T47D (cell line): Measurements from ENCODE around the gene RBFOX1.

Experiments
- DNase-seq, 2 experiments: peaks; one replicate each; pipeline versions ENCODE4 v3.0.0 to v3.0.0-alpha.2; 2011 to 2012; ENCODE audit warnings: low read depth in 1 of 2, low spot score in 1 of 2
- JUND ChIP-seq: IDR thresholded peaks from 2 replicates; pipeline ENCODE4 v1.6.1; 2012; ENCODE audit warnings: low read depth
- in situ Hi-C: cut with HindIII; loops from 2 replicates; pipeline ENCODE4 v1.10.0; 2016; ENCODE audit warnings: low sequenced_read_pairs, low pct_unique_long_range_greater_than_20kb

The RBFOX1 gene

GRCh38 chr16:7340938-7341337 lies 8.3 kb downstream of the RBFOX1 start:
- no peak for DNase-seq
- in situ Hi-C loops, result no loop called here
- no peak for TF ChIP-seq JUND

- in situ Hi-C loops, result no loop called here
- no peak for TF ChIP-seq JUND
Observed at GRCh38 chr16:7342598-7342997, 10.0 kb downstream of the RBFOX1 start.

GRCh38 chr16:7343243-7343642 lies 10.6 kb downstream of the RBFOX1 start:
- in situ Hi-C loops, result no loop called here
- no peak for DNase-seq
- no peak for TF ChIP-seq JUND

More at GRCh38 chr16:7342598-7342997, 10.0 kb downstream of the RBFOX1 start:
- no peak for DNase-seq

- no peak for TF ChIP-seq JUND
- in situ Hi-C loops, result no loop called here
- DNase-seq, result no peak
Observed at GRCh38 chr16:7344830-7345780, 12.5 kb downstream of the RBFOX1 start.

GRCh38 chr16:7350806-7351205 lies 18.2 kb downstream of the RBFOX1 start:
- DNase-seq, result no peak
- no peak for TF ChIP-seq JUND
- in situ Hi-C loops, result no loop called here

- no peak for DNase-seq
- in situ Hi-C loops, result no loop called here
- no peak for TF ChIP-seq JUND
Observed at GRCh38 chr16:7351610-7352510, 19.2 kb downstream of the RBFOX1 start.

- in situ Hi-C loops, result no loop called here
- no peak for DNase-seq
- no peak for TF ChIP-seq JUND
Observed at GRCh38 chr16:7355758-7356157, 23.1 kb downstream of the RBFOX1 start.

GRCh38 chr16:7361416-7362129 lies 28.9 kb downstream of the RBFOX1 start:
- no peak for TF ChIP-seq JUND
- DNase-seq, result no peak
- in situ Hi-C loops, result no loop called here

GRCh38 chr16:7362231-7362630 lies 29.6 kb downstream of the RBFOX1 start:
- in situ Hi-C loops, result no loop called here

GRCh38 chr16:7363422-7364417 lies 31.1 kb downstream of the RBFOX1 start:
- no peak for TF ChIP-seq JUND
- in situ Hi-C loops, result no loop called here
- DNase-seq, result no peak

More at GRCh38 chr16:7362231-7362630, 29.6 kb downstream of the RBFOX1 start:
- TF ChIP-seq JUND, result no peak
- no peak for DNase-seq

GRCh38 chr16:7366041-7366440 lies 33.4 kb downstream of the RBFOX1 start:
- in situ Hi-C loops, result no loop called here

More at GRCh38 chr16:7366041-7366440, 33.4 kb downstream of the RBFOX1 start:
- no peak for TF ChIP-seq JUND
- DNase-seq, result no peak
